HG03196 (cell line): ENCODE data around the gene CFAP100.
A peak's percentile ranks its signal among the peaks of the same experiment; 100 is the strongest.

Experiments
- ATAC-seq: cut with Tn5 transposase; IDR thresholded peaks from one replicate; pipeline ENCODE4 v1.9.1; 2021; ENCODE audit not compliant: unreplicated experiment

The CFAP100 gene

GRCh38 chr3:126475413-126476114 lies 80.9 kb downstream of the CFAP100 start, which contains the start of gene ZXDC:
ZXDC (minus strand) TSS chr3:126475891; CDS start chr3:126475865, 26 bp downstream.
- peak; percentile 67 for ATAC-seq

- peak; percentile 27 for ATAC-seq
These were observed 81.7 kb downstream of the CFAP100 start for GRCh38 chr3:126476166-126477060.

- ATAC-seq, result no peak
These were observed 82.3 kb downstream of the CFAP100 start for GRCh38 chr3:126477061-126477380.

GRCh38 chr3:126478581-126479310 lies 84.0 kb downstream of the CFAP100 start:
- ATAC-seq, result no peak

GRCh38 chr3:126479642-126480041 lies 84.9 kb downstream of the CFAP100 start:
- no peak for ATAC-seq

- no peak for ATAC-seq
These were observed 85.5 kb downstream of the CFAP100 start for GRCh38 chr3:126480206-126480605.

- no peak for ATAC-seq
These were observed 86.2 kb downstream of the CFAP100 start for GRCh38 chr3:126480861-126481260.

- no peak for ATAC-seq
These were observed 87.2 kb downstream of the CFAP100 start for GRCh38 chr3:126481808-126482502.

- no peak for ATAC-seq
These were observed 88.0 kb downstream of the CFAP100 start for GRCh38 chr3:126482503-126483255.

GRCh38 chr3:126483321-126483761 lies 88.6 kb downstream of the CFAP100 start:
- no peak for ATAC-seq

- ATAC-seq, result no peak
These were observed 89.4 kb downstream of the CFAP100 start for GRCh38 chr3:126484148-126484547.

GRCh38 chr3:126484662-126485061 lies 90.0 kb downstream of the CFAP100 start:
- no peak for ATAC-seq

GRCh38 chr3:126485176-126485897 lies 90.6 kb downstream of the CFAP100 start:
- ATAC-seq, result no peak

GRCh38 chr3:126485956-126486355 lies 91.2 kb downstream of the CFAP100 start:
- ATAC-seq, result no peak
